Measurements from ENCODE around the gene TTC28.
"Not testable (repeated sequence)": the region's sequence is repeated elsewhere in the genome, so short reads cannot be mapped to it uniquely, and the experiment has no call there.

Gene TTC28

GRCh38 chr22:28402060-28402459 lies 277.6 kb downstream of the TTC28 start:
- no peak for DNase-seq

DNA sequence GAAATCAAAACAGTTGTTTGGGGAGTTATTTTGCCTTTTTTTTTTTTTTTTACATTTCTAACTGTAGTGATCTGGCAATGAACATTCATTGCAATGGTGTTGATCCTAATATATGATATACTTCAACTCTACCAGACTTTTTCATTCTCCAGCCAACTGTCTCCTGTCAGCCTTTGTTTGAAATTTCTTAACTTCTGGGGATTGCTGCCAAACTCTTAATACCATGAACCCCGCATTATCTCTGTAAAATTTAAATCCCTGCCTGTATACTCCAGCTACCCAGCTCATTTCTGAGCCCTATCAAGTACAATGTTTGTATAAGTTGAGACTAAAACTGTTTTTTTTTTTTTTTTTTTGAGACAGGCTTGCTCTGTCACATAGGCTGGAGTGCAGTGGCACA lies 280.7 kb downstream of the TTC28 start:
- DNase-seq = no peak

- no peak for DNase-seq
These were observed 281.3 kb downstream of the TTC28 start for GRCh38 chr22:28398355-28398754.

GRCh38 chr22:28397306-28397705 lies 282.3 kb downstream of the TTC28 start:
- DNase-seq = no peak

DNA sequence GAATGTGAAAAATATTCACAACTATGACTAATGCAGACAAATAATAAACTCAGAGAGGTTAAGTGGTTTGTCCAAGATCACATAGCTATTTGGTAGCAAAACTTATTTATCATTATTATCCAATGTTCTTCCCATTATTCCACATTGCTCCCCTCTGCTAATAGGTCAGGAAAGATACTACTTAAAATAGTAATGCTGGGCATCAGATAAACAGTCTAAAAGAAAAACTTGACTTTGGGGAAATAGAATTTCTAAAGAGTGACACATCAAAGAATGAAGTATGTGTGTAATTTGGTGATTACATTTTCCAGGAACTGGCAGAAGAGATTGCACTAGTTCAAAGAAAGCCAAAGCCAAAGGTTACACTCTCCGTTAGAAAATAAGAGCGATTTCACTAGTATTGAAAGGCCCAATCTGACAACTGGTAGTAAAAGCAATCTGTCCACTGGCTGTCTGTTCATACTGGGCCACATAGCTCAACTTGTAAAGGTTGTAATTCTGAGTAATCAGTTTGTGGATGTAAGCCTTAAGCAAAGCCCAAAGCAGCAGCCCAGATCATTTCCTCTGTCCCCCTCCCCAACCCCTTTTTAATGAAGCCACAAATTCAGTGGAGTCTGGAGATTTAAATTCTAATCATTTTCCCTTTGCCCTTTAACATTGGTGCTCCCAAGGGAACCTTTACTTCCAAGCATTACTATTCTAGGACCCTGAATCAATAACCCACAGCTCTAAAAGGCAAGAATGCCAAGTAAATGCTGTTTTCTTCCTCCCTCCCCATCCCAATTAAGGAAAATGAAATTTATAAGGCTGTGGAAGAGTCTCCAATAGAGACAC lies 283.5 kb downstream of the TTC28 start:
- DNase-seq = no peak

DNA sequence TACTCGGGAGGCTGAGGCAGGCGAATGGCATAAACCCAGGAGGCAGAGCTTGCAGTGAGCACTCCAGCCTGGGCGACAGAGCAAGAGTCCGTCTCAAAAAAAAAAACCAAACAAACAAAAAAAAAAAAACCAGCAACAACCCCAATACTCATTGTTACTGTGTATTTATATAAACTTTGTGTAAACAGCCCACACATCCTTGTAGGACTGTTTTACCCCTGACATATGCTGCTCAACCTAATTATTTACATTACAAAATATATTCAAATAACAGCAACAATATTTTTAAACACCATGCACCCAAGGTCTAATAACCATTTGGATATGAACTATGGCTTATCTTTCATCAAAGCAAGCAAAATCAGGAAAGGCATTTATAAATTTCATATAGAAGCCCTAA lies 284.1 kb downstream of the TTC28 start:
- no peak for DNase-seq

GRCh38 chr22:28394513-28395110 lies 285.0 kb downstream of the TTC28 start:
- DNase-seq = no peak

- no peak for DNase-seq
These were observed 298.0 kb downstream of the TTC28 start for GRCh38 chr22:28381429-28382167.

GRCh38 chr22:28379951-28380350 lies 299.7 kb downstream of the TTC28 start:
- no peak for DNase-seq

- DNase-seq = no peak
These were observed 300.4 kb downstream of the TTC28 start for GRCh38 chr22:28379075-28379779.

- no peak for DNase-seq
These were observed 303.7 kb downstream of the TTC28 start for GRCh38 chr22:28375761-28376534.

DNA sequence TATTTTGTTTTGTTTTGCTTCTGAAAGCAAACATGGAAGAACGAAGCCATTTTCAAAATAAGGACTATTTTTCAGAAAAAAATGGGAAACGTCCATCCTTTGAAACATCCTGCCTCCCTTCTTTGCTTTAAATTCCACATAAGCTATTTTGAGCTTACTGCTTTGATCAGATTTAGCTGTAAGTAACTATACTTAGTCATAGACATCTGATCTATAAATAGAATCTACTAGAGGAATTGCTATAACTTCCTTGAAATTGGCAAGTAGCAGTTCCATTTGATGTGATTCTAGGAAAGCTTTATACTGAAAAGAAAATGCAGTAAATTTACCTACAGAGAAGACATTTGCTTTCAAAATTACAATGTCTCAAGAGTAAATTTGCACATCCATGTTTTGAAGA lies 305.8 kb downstream of the TTC28 start:
- no peak for DNase-seq

GRCh38 chr22:28369854-28370253 lies 309.8 kb downstream of the TTC28 start:
- no peak for DNase-seq

GRCh38 chr22:28366856-28367255 lies 312.8 kb downstream of the TTC28 start:
- DNase-seq = no peak

DNA sequence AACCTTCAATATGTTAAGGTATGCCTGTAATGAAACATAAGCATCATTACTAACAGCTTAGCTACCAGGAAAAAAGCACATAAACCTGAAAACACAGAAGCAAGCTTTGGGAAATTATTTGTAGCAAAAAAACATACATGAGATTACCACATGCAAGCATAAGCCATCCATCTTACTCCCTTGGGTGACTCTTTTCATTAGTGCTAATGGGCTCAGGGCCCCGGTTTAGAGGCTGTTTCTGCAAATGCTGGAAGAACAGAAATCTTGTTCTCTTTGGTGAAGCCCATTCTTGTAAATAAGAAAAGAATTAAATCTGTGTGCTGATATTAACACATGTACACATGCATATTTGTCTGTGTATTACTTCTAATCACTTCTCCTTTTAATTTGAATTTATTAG lies 314.3 kb downstream of the TTC28 start:
- no peak for DNase-seq

DNA sequence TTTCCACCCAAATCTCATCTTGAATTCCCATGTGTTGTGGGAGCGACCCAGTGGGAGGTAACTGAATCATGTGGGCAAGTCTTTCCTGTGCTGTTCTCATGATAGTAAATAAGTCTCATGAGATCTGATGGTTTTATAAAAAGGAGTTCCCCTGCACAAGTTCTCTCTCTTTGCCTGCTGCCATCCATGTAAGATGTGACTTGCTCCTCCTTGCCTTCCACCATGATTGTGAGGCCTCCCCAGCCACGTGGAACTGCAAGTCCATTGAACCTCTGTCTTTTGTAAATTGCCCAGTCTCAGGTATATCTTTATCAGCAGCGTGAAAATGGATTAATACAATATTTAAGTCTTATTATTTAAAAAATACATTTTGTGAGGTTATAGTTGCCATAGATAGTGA lies 315.5 kb downstream of the TTC28 start:
- DNase-seq = not testable (repeated sequence)

GRCh38 chr22:28360939-28361338 lies 318.7 kb downstream of the TTC28 start:
- no peak for DNase-seq

DNA sequence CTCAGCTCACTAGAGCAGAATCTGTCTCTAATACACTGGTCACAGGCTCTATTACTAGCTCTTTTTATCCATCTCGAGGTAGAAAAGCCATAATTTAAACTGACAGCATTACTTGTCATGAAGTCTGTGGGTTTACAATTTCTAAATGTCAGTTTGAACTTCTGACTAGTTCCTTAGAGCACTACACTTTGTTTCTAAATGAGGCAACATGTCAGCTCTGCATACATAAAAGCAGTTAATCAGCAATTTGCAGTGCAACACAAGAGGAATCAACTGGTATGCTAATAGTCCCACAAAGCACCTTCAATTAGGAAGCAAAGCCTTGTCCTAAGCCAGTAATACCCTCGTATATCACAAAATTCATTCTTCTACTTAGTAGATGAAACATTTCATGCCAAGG lies 321.3 kb downstream of the TTC28 start:
- DNase-seq = no peak

- DNase-seq = no peak
These were observed 322.4 kb downstream of the TTC28 start for GRCh38 chr22:28357193-28357592.

GRCh38 chr22:28351476-28351875 lies 328.2 kb downstream of the TTC28 start:
- DNase-seq = no peak

GRCh38 chr22:28348613-28349609 lies 330.7 kb downstream of the TTC28 start:
- DNase-seq = no peak
